Mesothelial cell of epicardium (in vitro differentiated cells): ENCODE results near the gene SCLT1. TPM values are rescaled to one million over a fixed set of nuclear protein-coding genes. Genes with fewer than 3 reads are reported as not detected.

ENCODE experiments used
- DNase-seq, 2 experiments: peaks; one replicate each; pipeline ENCODE4 v3.0.0; 2021; ENCODE audit warnings: low spot score in 2 of 2; ENCODE audit not compliant: unreplicated experiment in 2 of 2
- H3K27ac Mint-ChIP-seq: 2 replicates; pipeline ENCODE4 v1.8.0; 2021; ENCODE audit warnings: mixed read lengths
- H3K27me3 Mint-ChIP-seq: 2 replicates; pipeline ENCODE4 v1.8.0; 2021; ENCODE audit warnings: low read depth, mixed read lengths
- H3K36me3 Mint-ChIP-seq: 2 replicates; pipeline ENCODE4 v1.8.0; 2021; ENCODE audit warnings: mixed read lengths
- H3K4me1 Mint-ChIP-seq: 2 replicates; pipeline ENCODE4 v1.8.0; 2021; ENCODE audit warnings: mixed read lengths
- H3K4me3 Mint-ChIP-seq: 2 replicates; pipeline ENCODE4 v1.8.0; 2021; ENCODE audit warnings: mild to moderate bottlenecking, moderate library complexity, mixed read lengths
- H3K9me3 Mint-ChIP-seq: 2 replicates; pipeline ENCODE4 v1.8.0; 2021; ENCODE audit warnings: mixed read lengths
- total RNA-seq: library from RNA; stranded (reverse); gene quantifications from 3 replicates; pipeline ENCODE4 v1.2.1, GENCODE V29; 2021
- TF ChIP-seq, protein P1 (sequence below): fragments of 200-600 bp; sonication (generic); IDR thresholded peaks from one replicate; pipeline ENCODE4 v1.5.0; 2021; ENCODE audit warnings: antibody characterized with exemption; ENCODE audit not compliant: unreplicated experiment

SCLT1 gene
- total RNA-seq, 1 donor from 2014 or later, result 19.0 TPM

DNA sequence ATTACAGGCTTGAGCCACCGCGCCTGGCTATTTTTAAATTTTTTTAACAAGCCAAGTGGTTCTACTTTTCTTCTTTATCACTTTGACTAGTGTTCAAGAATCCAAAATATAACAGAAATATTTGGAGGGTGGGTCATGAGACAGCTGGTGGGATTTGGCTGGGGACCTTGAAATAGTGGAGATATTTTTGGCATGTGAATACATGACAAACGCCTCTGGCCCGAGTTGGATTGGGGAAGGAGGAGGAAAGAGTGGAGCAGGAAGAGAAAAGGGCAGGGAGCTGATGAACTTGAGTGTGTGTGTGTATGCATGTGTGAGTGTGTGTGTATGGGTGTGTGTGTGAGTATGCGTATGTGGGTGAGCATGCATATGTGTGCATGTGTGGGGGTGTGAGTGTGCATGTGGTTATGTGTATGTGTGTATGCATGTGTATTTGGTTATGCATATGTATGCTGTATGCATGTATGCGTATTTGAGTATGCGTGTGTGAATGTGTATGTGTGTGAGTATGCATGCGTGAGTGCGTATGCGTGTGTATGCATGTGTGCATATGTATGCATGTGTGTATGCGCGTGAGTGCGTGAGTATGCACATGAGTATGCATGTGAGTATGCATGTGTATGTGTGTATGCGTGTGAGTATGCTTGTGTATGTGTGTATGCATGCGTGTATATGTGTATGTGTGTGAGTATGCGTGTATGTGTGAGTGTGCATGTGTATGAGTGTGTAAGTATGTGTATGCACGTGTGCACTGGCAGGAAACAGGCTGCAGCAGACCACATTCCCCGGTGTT lies 234.3 kb downstream of the SCLT1 start:
- H3K4me3 Mint-ChIP-seq, result no peak overlapping the region
- H3K36me3 Mint-ChIP-seq, result peaks cover 25% of the 10 kb centered on the region
- H3K4me1 Mint-ChIP-seq, result peaks cover 15% of the 10 kb centered on the region
- H3K9me3 Mint-ChIP-seq, result no peaks in the 10 kb centered on the region
- no peaks in the 10 kb centered on the region for H3K27me3 Mint-ChIP-seq
- TF ChIP-seq, protein P1, sequence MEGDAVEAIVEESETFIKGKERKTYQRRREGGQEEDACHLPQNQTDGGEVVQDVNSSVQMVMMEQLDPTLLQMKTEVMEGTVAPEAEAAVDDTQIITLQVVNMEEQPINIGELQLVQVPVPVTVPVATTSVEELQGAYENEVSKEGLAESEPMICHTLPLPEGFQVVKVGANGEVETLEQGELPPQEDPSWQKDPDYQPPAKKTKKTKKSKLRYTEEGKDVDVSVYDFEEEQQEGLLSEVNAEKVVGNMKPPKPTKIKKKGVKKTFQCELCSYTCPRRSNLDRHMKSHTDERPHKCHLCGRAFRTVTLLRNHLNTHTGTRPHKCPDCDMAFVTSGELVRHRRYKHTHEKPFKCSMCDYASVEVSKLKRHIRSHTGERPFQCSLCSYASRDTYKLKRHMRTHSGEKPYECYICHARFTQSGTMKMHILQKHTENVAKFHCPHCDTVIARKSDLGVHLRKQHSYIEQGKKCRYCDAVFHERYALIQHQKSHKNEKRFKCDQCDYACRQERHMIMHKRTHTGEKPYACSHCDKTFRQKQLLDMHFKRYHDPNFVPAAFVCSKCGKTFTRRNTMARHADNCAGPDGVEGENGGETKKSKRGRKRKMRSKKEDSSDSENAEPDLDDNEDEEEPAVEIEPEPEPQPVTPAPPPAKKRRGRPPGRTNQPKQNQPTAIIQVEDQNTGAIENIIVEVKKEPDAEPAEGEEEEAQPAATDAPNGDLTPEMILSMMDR, result no peak
- H3K27ac Mint-ChIP-seq, result no peak overlapping the region
- DNase-seq, result no peak

- no peak overlapping the region for H3K4me3 Mint-ChIP-seq
- H3K27ac Mint-ChIP-seq, result no peak overlapping the region
- H3K9me3 Mint-ChIP-seq, result no peaks in the 10 kb centered on the region
- no peaks in the 10 kb centered on the region for H3K27me3 Mint-ChIP-seq
- peaks cover 17% of the 10 kb centered on the region for H3K4me1 Mint-ChIP-seq
- peaks cover 30% of the 10 kb centered on the region for H3K36me3 Mint-ChIP-seq
- DNase-seq, result no peak
- TF ChIP-seq, protein P1, result no peak
Observed at GRCh38 chr4:128856246-128856645, 237.1 kb downstream of the SCLT1 start.

DNA sequence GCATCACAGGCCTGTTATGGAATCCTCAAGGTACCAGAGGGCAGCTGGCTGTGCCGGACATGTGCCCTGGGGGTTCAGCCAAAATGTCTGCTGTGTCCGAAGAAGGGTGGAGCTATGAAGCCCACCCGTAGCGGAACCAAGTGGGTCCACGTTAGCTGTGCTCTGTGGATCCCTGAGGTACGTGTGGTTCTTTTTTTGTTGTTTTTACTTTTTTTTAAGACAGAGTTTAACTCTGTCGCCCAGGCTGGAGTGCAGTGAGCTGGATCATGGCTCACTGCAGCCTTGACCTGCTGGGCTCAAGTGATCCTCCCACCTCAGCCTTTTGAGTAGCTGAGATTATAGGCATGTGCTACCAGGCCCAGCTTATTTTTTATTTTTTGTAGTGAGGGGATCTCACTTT lies 237.7 kb downstream of the SCLT1 start:
- Mint-ChIP-seq H3K27ac (no peak overlapping the region), H3K9me3 (no peaks in the 10 kb centered on the region), H3K36me3 (peaks cover 27% of the 10 kb centered on the region), H3K27me3 (no peaks in the 10 kb centered on the region), H3K4me1 (peaks cover 17% of the 10 kb centered on the region), H3K4me3 (no peak overlapping the region)
- TF ChIP-seq, protein P1, result no peak
- no peak for DNase-seq

GRCh38 chr4:128854433-128854832 lies 238.9 kb downstream of the SCLT1 start:
- H3K9me3 Mint-ChIP-seq, result no peaks in the 10 kb centered on the region
- H3K36me3 Mint-ChIP-seq, result peaks cover 36% of the 10 kb centered on the region
- DNase-seq, result no peak

DNA sequence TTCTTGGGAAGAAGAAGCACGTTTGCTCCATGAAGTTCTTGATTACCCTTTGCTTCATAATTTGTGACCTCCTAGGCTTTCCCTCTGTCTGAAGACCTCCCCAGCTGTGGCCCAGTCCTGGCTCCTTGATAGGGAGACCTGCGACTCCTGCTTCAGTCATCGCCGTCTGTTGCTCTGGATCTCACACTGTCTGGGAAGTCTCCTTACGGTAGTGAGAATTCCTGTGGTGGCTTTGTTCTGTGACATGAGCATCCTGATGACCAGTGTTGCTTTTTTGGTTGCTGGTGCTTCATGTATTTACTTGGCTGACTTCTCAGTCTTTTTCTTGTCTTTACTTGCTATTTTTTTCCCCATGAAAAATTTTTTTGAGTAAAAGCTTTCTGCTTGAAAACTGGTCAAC lies 239.6 kb downstream of the SCLT1 start:
- H3K36me3 Mint-ChIP-seq, result peaks cover 37% of the 10 kb centered on the region
- no peaks in the 10 kb centered on the region for H3K27me3 Mint-ChIP-seq
- H3K27ac Mint-ChIP-seq, result no peak overlapping the region
- no peaks in the 10 kb centered on the region for H3K9me3 Mint-ChIP-seq
- TF ChIP-seq, protein P1, result no peak
- DNase-seq, result no peak
- no peak overlapping the region for H3K4me3 Mint-ChIP-seq
- peaks cover 7% of the 10 kb centered on the region for H3K4me1 Mint-ChIP-seq

More at GRCh38 chr4:128854433-128854832, 238.9 kb downstream of the SCLT1 start:
- Mint-ChIP-seq H3K4me1 (peaks cover 11% of the 10 kb centered on the region), H3K4me3 (no peak overlapping the region), H3K27ac (peak overlapping the region; percentile 51), H3K27me3 (no peaks in the 10 kb centered on the region)
- TF ChIP-seq, protein P1, result no peak
